SK-N-SH treated with all-trans-retinoic acid at 6 μM for 48 hours (cell line): ENCODE measurements around the gene SLC8A3.

Source experiments
- ATAC-seq: fragments of 200-7000 bp; cut with Tn5 transposase; 3 replicates; pipeline ENCODE4 v1.9.1; 2020; ENCODE audit warnings: mild to moderate bottlenecking, moderate library complexity
- BACH2 ChIP-seq: fragments of 250-450 bp; sonication (Bioruptor Pico); IDR thresholded peaks from 2 replicates; pipeline ENCODE4 v1.9.0; 2021; ENCODE audit warnings: mild to moderate bottlenecking, borderline replicate concordance
- CSDC2 ChIP-seq: fragments of 250-450 bp; sonication (Bioruptor Pico); IDR thresholded peaks from 2 replicates; pipeline ENCODE4 v1.5.0; 2020; ENCODE audit warnings: mild to moderate bottlenecking, moderate library complexity
- ESRRG ChIP-seq: fragments of 250-450 bp; sonication (Bioruptor Pico); IDR thresholded peaks from 2 replicates; pipeline ENCODE4 v1.6.1; 2021; ENCODE audit warnings: mild to moderate bottlenecking
- ISL1 ChIP-seq: fragments of 250-450 bp; sonication (Bioruptor Pico); IDR thresholded peaks from 2 replicates; pipeline ENCODE4 v2.1.2; 2022; ENCODE audit warnings: mild to moderate bottlenecking, moderate library complexity
- SNAI2 ChIP-seq: fragments of 250-450 bp; sonication (Bioruptor Pico); IDR thresholded peaks from 2 replicates; pipeline ENCODE4 v1.5.0; 2020; ENCODE audit warnings: mild to moderate bottlenecking, moderate library complexity
- ZC3H10 ChIP-seq: fragments of 250-450 bp; sonication (Bioruptor Pico); IDR thresholded peaks from 2 replicates; pipeline ENCODE4 v1.5.1; 2021; ENCODE audit warnings: mild to moderate bottlenecking, moderate library complexity
- ZFP3 ChIP-seq: fragments of 250-450 bp; sonication (Bioruptor Pico); IDR thresholded peaks from 2 replicates; pipeline ENCODE4 v1.5.0; 2020; ENCODE audit warnings: mild to moderate bottlenecking, moderate library complexity
- ZNF8 ChIP-seq: fragments of 450-650 bp; formaldehyde crosslinking; IDR thresholded peaks from 2 replicates; pipeline ENCODE4 v1.5.0; 2020; ENCODE audit warnings: mild to moderate bottlenecking, moderate library complexity
- TF ChIP-seq, protein P1 (sequence below): fragments of 250-450 bp; sonication (Bioruptor Pico); IDR thresholded peaks from 2 replicates; pipeline ENCODE4 v1.8.0; 2021; ENCODE audit warnings: low read depth, mild to moderate bottlenecking, moderate library complexity, borderline replicate concordance
- TF ChIP-seq, protein P2 (sequence below): fragments of 250-450 bp; sonication (Bioruptor Pico); IDR thresholded peaks from 2 replicates; pipeline ENCODE4 v1.5.1; 2021; ENCODE audit warnings: mild to moderate bottlenecking, moderate library complexity
- TF ChIP-seq, protein P3 (sequence below): fragments of 250-450 bp; sonication (Bioruptor Pico); IDR thresholded peaks from 2 replicates; pipeline ENCODE4 v1.5.1; 2020; ENCODE audit warnings: low read depth, mild to moderate bottlenecking, moderate library complexity

The SLC8A3 gene

DNA sequence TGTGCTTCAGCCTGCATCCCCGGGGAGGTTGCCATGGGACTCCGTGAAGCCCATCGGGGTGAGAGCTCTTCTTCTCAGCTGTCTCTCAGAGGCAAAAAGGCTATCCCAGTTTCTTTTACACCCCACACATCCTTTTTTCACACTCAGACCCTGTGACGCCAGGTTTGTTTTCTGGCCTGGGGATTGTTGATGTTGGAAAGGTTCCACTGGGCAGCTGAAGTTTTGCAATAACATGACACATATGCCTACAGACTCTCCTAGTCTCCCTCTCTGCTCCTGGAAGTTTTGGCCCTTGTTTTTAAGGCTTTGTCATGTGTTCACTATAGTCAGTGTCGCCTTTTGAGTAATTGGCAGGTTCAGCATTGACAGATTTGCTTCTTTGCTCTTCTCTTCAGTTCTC, 190.9 kb downstream of the SLC8A3 start:
- no peak for TF ChIP-seq ZFP3
- TF ChIP-seq ZNF8 (CRISPR knock-in tag), result no peak
- no peak for ATAC-seq

DNA sequence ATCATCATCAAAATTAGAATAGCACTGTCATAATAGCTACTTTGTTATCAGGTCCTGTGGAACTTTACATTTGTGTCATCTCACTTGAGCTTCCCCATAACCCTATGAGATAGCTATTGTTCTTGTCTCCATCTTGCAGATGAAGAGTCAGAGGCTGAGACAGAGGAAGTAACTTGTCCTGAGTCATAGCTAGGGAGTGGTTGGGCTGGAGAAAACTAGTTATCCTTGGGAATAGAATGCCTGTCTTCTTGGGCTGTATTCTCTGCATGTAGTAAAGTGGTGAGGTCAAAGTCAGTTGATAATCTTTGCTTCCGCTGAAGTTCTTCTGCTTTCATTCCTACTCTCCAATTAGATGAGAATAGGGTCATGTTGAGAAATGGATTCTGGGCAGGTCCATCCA, 192.5 kb downstream of the SLC8A3 start:
- TF ChIP-seq, protein P1, sequence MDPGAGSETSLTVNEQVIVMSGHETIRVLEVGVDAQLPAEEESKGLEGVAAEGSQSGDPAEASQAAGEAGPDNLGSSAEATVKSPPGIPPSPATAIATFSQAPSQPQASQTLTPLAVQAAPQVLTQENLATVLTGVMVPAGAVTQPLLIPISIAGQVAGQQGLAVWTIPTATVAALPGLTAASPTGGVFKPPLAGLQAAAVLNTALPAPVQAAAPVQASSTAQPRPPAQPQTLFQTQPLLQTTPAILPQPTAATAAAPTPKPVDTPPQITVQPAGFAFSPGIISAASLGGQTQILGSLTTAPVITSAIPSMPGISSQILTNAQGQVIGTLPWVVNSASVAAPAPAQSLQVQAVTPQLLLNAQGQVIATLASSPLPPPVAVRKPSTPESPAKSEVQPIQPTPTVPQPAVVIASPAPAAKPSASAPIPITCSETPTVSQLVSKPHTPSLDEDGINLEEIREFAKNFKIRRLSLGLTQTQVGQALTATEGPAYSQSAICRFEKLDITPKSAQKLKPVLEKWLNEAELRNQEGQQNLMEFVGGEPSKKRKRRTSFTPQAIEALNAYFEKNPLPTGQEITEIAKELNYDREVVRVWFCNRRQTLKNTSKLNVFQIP (CRISPR knock-in tag), result no peak
- TF ChIP-seq ZC3H10 (CRISPR knock-in tag) (no peak), BACH2 (CRISPR knock-in tag) (no peak), ESRRG (CRISPR knock-in tag) (no peak), CSDC2 (no peak), ZNF8 (CRISPR knock-in tag) (no peak), SNAI2 (CRISPR knock-in tag) (no peak), ISL1 (CRISPR knock-in tag) (no peak)
- TF ChIP-seq, protein P2, sequence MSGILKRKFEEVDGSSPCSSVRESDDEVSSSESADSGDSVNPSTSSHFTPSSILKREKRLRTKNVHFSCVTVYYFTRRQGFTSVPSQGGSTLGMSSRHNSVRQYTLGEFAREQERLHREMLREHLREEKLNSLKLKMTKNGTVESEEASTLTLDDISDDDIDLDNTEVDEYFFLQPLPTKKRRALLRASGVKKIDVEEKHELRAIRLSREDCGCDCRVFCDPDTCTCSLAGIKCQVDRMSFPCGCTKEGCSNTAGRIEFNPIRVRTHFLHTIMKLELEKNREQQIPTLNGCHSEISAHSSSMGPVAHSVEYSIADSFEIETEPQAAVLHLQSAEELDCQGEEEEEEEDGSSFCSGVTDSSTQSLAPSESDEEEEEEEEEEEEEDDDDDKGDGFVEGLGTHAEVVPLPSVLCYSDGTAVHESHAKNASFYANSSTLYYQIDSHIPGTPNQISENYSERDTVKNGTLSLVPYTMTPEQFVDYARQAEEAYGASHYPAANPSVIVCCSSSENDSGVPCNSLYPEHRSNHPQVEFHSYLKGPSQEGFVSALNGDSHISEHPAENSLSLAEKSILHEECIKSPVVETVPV (CRISPR knock-in tag), result no peak
- TF ChIP-seq, protein P3, sequence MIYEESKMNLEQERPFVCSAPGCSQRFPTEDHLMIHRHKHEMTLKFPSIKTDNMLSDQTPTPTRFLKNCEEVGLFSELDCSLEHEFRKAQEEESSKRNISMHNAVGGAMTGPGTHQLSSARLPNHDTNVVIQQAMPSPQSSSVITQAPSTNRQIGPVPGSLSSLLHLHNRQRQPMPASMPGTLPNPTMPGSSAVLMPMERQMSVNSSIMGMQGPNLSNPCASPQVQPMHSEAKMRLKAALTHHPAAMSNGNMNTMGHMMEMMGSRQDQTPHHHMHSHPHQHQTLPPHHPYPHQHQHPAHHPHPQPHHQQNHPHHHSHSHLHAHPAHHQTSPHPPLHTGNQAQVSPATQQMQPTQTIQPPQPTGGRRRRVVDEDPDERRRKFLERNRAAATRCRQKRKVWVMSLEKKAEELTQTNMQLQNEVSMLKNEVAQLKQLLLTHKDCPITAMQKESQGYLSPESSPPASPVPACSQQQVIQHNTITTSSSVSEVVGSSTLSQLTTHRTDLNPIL, result no peak
- TF ChIP-seq, all 23 proteins: peak for 0
- no peak for ATAC-seq
